Right renal pelvis (tissue), 4 donors: ENCODE results near the gene ENTR1. TPM values are rescaled to one million over a fixed set of nuclear protein-coding genes. Genes with fewer than 3 reads are reported as not detected.
"Not testable (repeated sequence)": the region's sequence is repeated elsewhere in the genome, so short reads cannot be mapped to it uniquely, and the experiment has no call there.

Source experiments
- DNase-seq, 4 donors: peaks; one replicate each; pipeline ENCODE4 v3.0.0-alpha.2; 2013; ENCODE audit warnings: low read depth in 4 of 4, low spot score in 3 of 4, missing footprints in 1 of 4
- polyA plus RNA-seq, 4 donors: library from polyadenylated mRNA; unstranded; fragments of 120-200 nt; gene quantifications; one replicate each; pipeline ENCODE4 v1.2.1, GENCODE V29; 2013; ENCODE audit not compliant: insufficient read length in 4 of 4

The ENTR1 gene
- polyA plus RNA-seq, 4 donors, result 43.2 to 52.0 (median 47.3) TPM

DNA sequence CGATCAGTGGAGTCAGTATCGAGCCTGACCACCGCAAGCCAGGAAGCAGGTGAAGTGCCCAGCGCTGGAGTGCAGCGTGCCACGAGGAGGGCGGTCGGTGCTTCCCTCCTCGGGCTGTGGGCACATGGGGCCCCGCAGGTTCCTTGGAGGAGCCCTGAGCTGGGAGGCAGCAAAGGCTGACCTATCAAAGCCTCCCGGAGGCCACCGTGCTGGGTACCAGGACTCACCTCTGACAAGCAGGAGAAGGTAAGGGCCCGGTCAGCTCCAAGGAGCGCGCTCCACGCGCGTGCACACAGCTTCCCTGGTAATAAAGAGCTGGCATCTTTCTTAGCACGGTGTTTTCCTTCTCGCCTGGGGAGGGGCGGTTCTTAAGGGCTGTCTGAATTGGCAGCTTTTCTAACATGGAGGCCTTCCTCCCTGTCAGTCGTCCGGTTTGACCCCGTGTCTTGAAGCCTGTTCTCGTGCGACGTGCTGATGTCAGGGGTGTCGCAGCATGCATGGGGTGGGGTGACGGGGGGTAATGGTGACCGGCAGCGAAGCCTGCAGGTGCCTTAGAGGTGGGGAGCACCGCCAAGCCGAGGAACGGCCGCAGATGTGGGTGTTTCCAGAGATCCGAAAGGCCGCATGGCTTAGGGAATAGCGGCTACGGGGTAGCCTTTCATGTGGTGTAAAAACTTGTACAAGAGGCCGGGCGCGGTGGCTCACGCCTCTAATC, 13.2 kb upstream of the ENTR1 start:
- DNase-seq, result no peak

DNA sequence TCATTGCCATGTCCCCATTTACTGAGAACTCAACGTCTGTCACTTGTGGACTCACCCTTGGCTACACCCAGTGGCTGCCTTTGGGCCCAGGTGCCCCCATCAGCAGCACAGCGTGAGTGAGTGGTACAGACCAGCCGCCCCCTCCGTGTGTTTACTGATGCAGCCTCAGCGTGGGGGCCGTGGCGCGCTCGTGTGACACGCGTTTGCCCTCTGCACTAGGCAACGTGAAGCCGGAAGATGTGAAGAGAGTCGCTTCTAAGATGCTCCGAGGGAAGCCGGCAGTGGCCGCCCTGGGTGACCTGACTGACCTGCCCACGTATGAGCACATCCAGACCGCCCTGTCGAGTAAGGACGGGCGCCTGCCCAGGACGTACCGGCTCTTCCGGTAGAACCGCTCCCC, 12.5 kb upstream of the ENTR1 start:
- no peak for DNase-seq

DNA sequence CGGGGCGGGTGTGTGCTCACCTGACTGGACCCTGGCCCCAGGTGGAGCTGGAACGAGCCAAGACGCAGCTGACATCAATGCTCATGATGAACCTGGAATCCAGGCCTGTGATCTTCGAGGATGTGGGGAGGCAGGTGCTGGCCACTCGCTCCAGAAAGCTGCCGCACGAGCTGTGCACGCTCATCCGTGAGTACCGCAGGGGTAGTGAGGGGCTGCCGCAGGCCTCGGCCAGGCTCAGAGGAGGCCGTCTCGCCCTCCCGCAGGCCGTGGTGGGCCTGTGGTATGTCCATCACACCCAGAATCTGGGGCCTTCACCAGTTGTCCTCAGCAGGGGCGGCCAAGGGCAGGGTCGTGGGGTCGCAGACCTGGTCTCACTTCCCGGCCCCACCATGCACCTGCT, 11.4 kb upstream of the ENTR1 start:
- DNase-seq, result no peak

DNA sequence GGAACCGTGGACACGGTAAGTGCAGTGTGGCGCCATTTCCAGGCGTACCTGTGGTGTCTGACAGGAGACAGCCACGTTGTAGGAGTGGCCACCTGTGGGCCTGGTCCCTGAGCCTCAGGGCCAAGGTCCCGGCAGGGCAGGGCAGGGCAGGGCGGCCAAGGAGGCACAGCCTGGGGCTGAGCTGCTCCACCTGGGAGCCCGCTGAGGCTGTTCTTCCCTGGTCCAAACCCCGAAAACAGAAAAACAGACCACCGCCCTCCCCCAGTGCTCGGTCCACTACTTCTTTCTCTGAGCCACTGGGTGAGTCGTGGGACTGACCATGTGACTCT, 8.6 kb upstream of the ENTR1 start:
- DNase-seq, result no peak

DNA sequence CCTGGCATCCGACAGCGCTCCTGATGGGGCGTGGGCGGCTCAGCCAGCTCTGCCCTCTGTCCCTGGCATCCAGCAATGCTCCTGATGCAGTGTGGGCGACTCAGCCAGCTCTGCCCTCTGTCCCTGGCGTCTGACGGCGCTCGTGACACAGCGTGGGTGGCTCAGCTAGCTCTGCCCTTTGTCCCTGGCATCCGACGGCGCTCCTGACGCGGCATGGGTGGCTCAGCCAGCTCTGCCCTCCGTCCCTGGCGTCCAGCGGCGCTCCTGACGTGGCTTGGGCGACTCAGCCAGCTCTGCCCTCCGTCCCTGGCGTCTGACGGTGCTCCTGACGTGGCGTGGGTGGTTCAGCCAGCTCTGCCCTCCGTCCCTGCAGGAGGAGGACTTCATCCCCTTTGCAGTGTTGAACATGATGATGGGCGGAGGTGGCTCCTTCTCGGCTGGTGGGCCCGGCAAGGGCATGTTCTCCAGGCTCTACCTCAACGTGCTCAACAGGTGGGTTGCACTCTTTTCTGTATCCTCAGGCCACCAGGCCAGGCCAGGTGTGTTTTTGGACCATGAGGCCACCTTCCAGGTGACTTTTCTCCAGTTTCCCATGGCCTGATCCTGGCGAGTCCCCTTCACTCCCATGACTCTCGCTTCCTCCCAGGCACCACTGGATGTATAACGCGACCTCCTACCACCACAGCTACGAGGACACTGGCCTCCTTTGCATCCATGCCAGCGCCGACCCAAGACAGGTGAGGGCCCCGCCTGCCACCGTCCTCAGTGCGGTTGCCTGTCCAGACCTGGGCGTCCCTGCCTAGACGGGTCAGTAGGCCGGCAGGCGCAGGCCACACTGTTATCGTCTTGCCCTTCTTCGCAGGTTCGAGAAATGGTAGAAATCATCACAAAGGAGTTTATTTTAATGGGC, 8.0 kb upstream of the ENTR1 start:
- DNase-seq, result no peak

DNA sequence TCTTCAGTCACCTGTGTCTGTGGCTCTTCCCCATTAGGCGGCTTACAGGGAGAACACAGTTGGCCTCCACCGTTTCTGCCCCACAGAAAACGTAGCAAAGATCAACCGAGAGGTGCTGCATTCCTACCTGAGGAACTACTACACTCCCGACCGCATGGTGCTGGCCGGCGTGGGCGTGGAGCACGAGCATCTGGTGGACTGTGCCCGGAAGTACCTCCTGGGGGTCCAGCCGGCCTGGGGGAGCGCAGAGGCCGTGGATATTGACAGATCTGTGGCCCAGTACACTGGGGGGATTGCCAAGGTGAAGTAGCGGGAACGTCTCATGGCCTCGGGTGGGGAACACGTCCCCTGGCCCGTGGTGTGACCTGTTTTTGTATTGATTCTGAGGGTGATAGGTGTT, 6.5 kb upstream of the ENTR1 start:
- no peak for DNase-seq

DNA sequence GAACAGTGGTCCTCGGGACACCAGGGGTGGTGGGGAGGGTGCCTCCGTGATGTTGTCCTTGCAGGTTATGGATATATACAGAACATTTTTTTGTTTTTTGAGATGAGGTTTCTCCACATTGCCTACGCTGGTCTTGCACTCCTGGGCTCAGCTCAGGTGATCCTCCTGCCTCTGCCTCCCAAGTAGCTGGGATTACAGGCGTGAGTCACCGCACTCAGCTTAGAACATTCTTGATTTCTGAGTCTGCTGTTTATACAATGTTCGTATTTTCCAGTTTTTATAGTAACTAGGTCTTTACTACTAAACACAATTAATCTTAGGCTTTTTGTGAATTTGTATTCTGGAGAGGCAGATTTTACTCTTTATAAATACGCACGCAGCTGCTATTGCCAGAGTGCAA, 6.0 kb upstream of the ENTR1 start:
- DNase-seq, result no peak

DNA sequence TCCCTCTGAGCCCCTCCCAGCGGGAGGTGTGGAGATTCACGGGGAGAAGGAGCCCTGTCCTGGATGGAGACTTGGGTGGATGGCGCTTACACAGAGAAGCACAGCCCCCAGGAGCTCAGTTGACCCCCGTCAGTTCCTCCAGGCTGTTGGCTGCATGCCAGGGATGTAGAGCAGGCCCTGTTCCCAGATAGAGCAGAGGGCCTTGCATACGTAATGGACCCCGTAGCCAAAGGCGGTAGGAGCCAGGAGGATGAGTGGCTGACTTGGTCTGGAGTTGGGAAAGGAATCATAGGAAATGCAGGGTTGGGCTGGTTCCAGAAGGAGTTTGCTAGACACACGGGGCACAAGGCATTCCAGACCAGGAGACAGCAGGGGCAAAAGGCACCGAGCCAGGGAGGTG, 2.5 kb upstream of the ENTR1 start:
- DNase-seq, result no peak

DNA sequence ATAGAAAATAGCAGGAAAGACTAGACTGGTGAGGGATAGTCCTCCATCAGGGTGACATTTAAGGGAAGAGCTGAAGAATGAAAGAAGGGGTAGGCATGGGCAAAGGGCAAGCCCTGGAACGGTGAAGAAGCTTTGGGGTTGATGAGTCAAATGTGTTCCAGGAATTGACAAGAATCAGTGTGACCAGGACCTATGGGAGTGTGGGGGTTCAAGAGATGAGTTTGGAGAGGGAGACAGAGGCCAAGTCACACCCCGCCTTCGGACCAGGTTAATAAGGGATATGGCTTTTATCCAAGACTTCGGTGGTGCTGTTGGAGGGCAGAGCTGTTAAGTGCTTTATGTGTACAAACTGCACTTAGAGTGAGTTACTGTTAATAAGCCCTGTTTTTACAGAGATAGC, 964 bp upstream of the ENTR1 start:
- DNase-seq, result no peak

DNA sequence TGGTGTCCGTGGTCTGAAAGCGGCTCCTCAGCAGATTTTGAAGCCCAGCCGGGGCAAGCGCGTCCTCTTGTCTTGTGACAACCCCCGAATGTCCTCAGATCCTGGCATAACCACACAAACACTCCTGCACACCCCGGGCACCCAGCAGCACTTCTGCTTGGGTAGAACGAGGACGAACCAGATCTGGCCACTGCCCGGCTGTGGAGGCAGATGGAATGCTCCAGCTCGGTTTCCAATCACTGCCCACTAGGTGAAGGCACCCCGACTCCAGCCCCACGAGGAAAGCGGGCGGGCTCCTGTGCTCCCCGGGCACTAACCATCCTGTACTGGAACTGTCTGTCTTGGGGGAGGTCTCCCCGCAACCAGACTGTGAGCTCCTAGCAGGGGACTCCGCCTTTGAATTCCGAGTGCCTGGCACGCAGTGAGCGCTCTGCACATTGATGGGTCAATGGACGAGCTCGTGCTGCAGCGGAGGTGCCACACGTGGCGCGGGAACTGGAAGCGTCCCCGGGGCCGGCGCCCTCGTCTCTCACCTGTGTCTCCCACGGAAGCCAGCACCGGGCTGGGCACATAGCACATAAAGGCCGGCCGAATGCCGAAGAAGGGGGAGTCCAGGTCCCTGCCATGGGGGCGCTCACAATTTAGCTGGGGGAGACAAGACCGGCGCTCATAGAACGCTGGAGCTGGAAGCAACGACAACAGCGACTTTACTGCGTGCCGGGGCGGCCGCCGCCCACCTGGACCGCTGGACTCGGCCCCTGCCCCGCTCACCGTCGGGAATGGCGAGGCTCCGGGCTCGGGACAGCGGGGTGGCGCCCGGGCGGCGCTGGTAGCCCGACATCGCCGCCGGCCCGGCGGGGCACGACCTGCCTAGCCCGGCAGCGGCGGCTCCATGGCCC, 608 bp downstream of the ENTR1 start:
- no peak for DNase-seq

DNA sequence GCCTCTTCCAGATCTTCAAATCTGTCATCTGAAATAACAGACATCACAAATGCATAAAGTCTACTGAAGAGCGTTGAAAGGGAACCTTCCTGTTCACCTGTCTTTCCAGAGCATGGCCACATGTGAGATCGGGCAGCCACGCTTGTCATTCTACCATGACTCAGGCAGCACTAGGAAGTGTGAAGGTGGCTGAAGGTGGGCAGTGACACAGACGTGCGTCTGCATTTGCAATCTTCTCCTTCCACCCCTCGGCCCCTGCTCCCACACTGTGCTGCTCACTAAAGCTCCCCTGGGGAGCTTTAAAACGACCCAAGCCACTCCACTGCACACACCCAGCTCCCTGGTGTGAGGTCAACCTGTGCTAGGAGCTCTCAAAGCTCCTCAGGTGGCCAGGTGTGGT, 2.5 kb downstream of the ENTR1 start:
- DNase-seq, result no peak

DNA sequence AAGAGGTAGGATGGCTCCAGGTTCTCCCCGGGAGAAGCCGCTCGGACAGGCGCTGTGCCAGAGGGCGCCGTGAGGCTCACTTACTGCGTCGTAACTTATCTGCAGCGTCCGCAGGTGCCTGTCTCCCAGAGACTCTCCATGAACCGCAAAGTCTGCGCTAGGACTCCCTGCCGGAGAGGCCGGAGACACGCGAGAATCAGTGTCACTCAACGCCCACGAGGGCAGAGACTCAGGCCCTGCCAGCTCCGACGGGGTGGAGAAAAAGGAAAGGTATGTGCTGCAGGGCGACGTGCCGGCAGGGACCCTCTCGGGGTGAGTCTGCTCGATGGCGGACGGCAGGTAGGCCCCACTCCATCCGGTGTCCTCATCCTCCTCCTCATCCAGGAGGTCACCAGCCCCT, 3.4 kb downstream of the ENTR1 start:
- not testable (repeated sequence) for DNase-seq

DNA sequence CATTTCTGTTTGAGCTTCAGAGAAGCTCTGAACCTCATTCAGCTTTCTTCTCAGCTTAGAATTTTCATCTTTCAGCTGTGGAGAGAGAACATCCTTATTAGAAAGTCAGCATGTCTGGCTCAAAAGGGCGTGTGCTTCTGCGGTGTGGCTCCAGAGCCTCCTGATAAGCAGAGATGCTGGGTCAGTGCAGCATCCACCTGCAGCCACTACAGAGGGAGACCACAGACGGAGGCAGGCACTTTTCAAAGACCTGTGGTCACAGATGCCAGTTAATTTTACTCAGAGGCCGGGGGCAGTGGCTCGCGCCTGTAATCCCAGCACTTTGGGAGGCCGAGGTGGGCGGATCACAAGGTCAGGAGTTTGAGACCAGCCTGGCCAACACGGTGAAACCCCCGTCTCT, 4.5 kb downstream of the ENTR1 start:
- not testable (repeated sequence) for DNase-seq

DNA sequence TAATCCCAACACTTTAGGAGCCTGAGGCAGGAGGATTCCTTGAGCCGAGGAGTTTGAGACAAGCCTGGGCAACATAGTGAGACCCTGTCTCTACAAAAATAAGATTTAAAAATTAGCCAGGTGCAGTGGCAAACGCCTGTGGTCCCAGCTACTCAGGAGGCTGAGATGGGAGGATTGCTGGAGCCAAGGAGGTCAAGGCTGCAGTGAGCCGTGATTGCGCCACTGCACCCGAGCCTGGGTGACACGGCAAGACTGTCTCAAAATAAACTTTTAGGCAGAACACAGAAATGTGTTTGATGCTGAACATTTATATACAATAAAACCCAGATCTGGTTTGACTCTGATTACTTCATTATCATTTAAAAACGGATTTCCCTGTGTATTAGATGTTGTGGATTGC, 4.9 kb downstream of the ENTR1 start:
- no peak for DNase-seq

DNA sequence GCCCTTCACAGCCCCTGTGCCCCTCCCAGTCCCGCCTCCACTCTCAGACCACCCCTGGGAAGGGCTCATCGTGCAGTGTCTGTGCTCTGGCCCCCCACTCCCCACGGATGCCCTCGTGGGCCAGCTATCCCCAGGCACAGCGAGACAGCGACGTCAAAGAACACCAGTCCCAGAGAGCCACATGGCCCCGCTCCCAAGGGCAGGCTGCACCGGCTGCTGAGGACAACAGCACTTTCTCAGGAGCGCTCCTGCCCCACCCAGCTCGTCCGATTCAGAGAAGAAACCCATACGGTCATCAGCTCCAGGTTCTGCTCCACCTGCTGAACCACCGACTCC, 5.6 kb downstream of the ENTR1 start:
- no peak for DNase-seq

DNA sequence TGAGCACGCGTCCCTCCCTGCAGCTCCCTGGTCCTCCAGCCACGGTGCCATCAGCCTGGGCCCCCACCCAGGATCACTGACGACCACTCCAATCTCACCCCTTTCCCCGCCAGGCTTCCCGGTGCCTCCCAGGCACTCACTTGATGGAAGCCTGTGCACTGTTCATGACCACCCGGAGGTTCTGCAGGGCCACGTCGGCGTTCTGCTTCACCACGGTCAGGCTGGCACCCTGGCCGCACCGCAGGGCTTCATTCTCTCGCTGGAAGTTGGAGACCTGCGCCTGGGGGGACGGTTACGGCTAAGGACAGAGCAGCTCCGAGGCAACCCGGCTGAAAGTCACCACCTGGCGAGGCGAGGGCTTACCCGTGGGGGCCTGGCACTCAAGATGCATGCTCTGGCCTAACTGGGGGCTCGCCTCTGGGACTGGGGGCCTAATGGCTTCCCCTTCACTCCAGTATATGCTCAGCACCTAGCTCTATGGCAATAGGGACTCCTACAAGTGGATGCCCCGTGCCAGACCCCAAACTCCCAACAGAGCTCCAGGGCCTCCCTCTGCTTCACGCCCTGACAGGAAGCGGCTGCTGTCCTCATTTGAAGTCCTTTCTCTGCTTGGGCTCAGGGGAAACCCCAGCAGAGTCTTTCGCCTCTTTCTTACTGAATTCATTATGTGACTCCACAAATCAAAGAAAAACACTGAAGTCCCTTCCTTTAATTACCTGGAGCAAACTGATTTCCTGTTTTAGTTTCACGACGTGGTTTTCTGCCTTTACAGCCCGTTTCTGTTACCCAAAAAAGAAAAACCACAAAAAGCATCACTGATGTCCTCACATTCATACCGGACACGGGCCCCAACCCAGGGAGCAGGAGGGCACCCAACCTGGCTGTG, 6.3 kb downstream of the ENTR1 start:
- no peak for DNase-seq

DNA sequence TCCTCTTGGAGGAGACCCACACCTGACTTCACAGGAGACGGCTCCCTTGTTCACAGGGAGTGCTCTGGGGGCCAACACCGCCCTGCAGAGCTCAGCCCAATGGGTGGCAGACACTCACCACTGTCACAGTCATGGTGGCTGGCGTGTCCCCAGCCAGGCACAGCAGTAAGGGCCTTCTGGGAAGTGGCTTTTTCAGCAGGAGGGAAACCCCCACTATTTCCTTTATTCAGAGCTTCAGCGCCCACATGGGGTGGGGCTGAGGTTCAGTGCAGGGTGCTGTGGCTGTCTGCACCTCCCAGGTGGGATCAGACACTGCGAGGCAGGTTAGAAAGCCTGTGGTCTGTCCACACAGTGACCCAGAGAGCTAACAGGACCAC, 6.9 kb downstream of the ENTR1 start:
- DNase-seq, result no peak

DNA sequence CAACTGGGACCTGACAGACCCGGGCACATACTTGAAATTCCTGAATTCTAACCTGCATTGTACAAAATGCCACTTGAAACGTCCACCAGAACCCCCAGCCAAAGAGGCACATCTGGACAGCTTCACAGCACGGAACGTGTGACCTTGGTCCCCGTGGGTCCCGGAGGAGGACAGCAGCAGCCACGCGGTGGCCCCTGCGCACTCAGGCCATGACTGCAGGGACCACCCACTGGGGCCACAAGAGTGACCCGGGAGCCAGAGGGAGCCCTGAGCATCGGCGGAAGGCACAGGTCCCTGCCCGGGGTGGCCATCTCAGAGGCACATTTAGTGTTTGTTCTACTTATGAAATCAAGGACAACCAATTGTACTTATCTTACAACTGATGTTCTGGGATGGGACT, 8.3 kb downstream of the ENTR1 start:
- DNase-seq, result no peak

DNA sequence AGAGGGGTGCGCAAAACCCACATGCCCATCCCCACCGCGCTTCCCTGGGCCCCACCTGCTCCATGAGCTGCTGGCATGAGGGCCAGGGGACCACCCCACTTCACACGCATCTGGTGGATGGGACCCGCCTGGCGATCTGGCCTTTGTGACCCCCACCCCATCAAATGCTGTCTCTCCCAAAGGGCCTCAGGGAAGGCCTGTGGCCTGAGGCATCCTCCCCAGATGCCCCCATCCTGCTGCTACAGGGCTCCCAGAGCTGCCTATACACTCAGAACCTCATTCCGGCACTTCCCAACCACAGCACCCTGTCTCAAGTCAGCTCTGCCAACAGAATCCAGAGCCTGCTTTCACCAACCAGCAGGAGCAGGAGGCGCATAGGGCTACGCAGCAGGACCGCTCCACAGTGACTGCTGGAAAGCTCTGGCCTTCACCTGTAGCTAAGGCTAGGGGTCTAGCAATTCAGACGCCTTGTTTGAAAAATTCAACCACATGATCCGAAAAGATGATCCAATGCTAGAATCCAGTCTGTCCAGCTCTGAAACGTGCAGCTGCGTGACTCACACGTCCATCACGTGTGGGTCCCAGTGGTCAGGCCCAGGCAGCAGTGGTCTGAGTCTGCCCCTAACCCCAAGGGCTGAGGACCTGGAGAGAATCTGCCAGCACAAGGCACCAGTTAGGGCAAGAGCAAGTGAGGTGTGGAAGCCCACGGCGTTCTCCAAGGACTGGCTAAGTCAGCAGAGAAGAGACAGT, 9.1 kb downstream of the ENTR1 start:
- no peak for DNase-seq
